Ovary (tissue), 9 donors: ENCODE measurements around the gene DLAT. TPM values are rescaled to one million over a fixed set of nuclear protein-coding genes. Genes with fewer than 3 reads are reported as not detected.
"Not testable (repeated sequence)": the region's sequence is repeated elsewhere in the genome, so short reads cannot be mapped to it uniquely, and the experiment has no call there.

ENCODE experiments used
- DNase-seq, 5 donors: peaks; one replicate each; pipeline ENCODE4 v3.0.0-alpha.2; 2019 to 2020
- H3K27ac ChIP-seq, 2 donors: fragments of 200-600 bp; one replicate each; pipeline versions ENCODE4 v1.5.1 to v1.8.0; 2019 to 2022
- H3K27me3 ChIP-seq: fragments of 200-600 bp; one replicate; pipeline ENCODE4 v1.8.0; 2022
- H3K36me3 ChIP-seq: fragments of 200-600 bp; sonication (generic); one replicate; pipeline ENCODE4 v1.5.1; 2019
- H3K4me1 ChIP-seq: one replicate; pipeline ENCODE4 v1.8.1; 2013; ENCODE audit warnings: mild to moderate bottlenecking, moderate library complexity; ENCODE audit not compliant: insufficient read depth
- H3K4me3 ChIP-seq: fragments of 200-600 bp; sonication (generic); one replicate; pipeline ENCODE4 v1.5.1; 2017
- H3K9me3 ChIP-seq, 2 donors: fragments of 200-600 bp in 1 of 2; sonication (generic) in 1 of 2; one replicate each; pipeline versions ENCODE4 v1.5.1 to v1.8.1; 2013 to 2019; ENCODE audit warnings: mild to moderate bottlenecking in 1 of 2, moderate library complexity in 1 of 2
- EP300 ChIP-seq: sonication (generic); formaldehyde crosslinking; IDR thresholded peaks from one replicate; pipeline ENCODE4 v1.6.1; 2017; ENCODE audit warnings: antibody characterized with exemption
- POLR2A ChIP-seq: fragments of 450-650 bp; IDR thresholded peaks from one replicate; pipeline ENCODE4 v1.6.1; 2017; ENCODE audit warnings: antibody characterized with exemption, mild to moderate bottlenecking, moderate library complexity
- WGBS, 3 donors: extraction: QIAGEN DNeasy Blood & Tissue Kit in 1 of 3; methylation state at CpG; one replicate each; pipeline versions ENCODE4 v1.1.5 to v1.1.7; 2013 to 2017; 5-methylcytosine and 5-hydroxymethylcytosine counted together
- intact Hi-C, 4 donors: fragments of 100-400 bp; cut with DNase I; formaldehyde crosslinking; loops; one replicate each; pipeline versions ENCODE4 v1.11.0 to v1.15.1; 2022 to 2023
- polyA plus RNA-seq, 2 donors: library from polyadenylated mRNA; stranded (reverse); fragments of 200-250 nt in 1 of 2; fragments of 350-450 nt in 1 of 2; fragmentation: Illumina TruSeq in 1 of 2; extraction: RNeasy Lipid Tissue Mini Kit (QIAGEN cat#74804) in 1 of 2; gene quantifications; one replicate each; pipeline ENCODE4 v1.2.3, GENCODE V29; 2013 to 2014
- total RNA-seq, 7 donors: library from RNA; depleted of rRNA in 2 of 7; stranded (reverse); fragments of >200 nt in 2 of 7; fragmentation: NEBNext Ultra II Directional in 3 of 7; extraction: Animal tissue kit (Norgen Biotek cat#: 25700) in 3 of 7; gene quantifications; one replicate each; pipeline versions ENCODE4 v1.1.0 to v1.2.4, GENCODE V29; 2016 to 2023
- TF ChIP-seq, protein P1 (sequence below), 3 donors: fragments of 450-650 bp in 2 of 3; fragments of 200-600 bp in 1 of 3; IDR thresholded peaks; one replicate each; pipeline versions ENCODE4 v1.5.1 to v1.8.0; 2016 to 2022; ENCODE audit warnings: antibody characterized with exemption in 3 of 3, mild to moderate bottlenecking in 1 of 3
- donor health status: DM: no; HTN: no; CAD: no; lungs with moderate emphysema.
- donor health status: DM: no; HTN: no; CAD: no.
- donor health status: Bipolar disorder and iron deficiency.
- donor health status: DM: yes; HTN: yes; CAD: no.
- donor health status: DM: no; HTN: no; CAD: no.
- donor health status: DM: yes; HTN: yes; CAD: no.

The DLAT gene
- total and polyA plus RNA-seq, 9 donors: 10.8 to 27.8 (median 19.9) TPM

DNA sequence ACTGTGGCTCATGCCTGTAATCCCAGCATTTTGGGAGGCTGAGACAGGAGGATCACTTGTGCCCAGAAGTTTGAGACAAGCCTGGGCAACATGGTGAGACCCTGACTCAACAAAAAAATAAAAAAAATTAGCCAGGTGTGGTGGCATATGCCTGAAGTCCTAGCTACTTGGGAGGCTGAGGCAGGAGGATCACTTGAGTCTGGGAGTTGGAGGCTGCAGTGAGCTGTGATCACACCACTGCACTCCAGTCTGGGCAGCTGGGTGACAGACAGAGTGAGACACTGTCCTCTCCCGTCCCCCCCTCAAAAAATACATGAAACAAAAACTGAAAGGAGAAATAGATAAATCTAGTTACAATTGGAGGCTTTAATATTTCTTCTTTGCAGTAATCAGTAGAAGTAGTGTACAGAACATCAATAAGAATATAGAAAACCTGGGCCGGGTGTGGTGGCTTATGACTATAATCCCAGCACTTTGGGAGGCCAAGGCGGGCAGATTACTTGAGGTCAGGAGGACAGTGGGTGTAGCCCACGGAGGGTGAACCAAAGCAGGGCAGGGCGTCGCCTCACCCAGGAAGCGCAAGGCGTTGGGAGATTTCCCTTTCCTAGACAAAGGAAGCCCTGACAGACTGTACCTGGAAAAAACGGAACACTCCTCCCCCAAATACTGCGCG, 19.6 kb upstream of the DLAT start:
- Histone ChIP-seq H3K27ac (no peak overlapping the region), H3K36me3 (no peaks in the 10 kb centered on the region), H3K27me3 (no peaks in the 10 kb centered on the region), H3K4me3 (no peak overlapping the region), H3K9me3 (no peaks in the 10 kb centered on the region), H3K4me1 (no peaks in the 10 kb centered on the region)
- no peak for DNase-seq
- intact Hi-C loops: no loop called here
- 88 to 93% (median 91%) methylated on average over 11 of the region's 11 CpGs for WGBS, 3 donors
- no peak for TF ChIP-seq EP300
- TF ChIP-seq, protein P1, sequence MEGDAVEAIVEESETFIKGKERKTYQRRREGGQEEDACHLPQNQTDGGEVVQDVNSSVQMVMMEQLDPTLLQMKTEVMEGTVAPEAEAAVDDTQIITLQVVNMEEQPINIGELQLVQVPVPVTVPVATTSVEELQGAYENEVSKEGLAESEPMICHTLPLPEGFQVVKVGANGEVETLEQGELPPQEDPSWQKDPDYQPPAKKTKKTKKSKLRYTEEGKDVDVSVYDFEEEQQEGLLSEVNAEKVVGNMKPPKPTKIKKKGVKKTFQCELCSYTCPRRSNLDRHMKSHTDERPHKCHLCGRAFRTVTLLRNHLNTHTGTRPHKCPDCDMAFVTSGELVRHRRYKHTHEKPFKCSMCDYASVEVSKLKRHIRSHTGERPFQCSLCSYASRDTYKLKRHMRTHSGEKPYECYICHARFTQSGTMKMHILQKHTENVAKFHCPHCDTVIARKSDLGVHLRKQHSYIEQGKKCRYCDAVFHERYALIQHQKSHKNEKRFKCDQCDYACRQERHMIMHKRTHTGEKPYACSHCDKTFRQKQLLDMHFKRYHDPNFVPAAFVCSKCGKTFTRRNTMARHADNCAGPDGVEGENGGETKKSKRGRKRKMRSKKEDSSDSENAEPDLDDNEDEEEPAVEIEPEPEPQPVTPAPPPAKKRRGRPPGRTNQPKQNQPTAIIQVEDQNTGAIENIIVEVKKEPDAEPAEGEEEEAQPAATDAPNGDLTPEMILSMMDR (IDR thresholded peaks at IDR 0.05): no peak

DNA sequence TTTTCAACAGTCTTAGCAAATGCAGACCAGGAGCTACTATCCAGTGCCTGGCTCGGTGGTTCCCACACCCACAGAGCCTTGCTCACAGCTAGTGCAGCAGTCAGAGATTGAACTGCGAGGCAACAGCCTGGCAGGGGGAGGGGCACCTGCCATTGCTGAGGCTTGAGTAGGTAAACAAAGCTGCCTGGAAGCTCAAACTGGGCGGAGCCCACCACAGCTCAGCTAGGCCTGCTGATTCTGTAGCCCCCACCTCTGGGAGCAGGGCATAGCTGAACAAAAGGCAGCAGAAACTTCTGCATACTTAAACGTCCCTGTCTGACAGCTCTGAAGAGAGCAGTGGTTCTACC, 19.1 kb upstream of the DLAT start:
- H3K4me3 ChIP-seq, H3K27ac ChIP-seq, intact Hi-C loops, H3K9me3 ChIP-seq, H3K27me3 ChIP-seq, H3K4me1 ChIP-seq, DNase-seq, H3K36me3 ChIP-seq: not testable (repeated sequence)
- 86 to 94% (median 89%) methylated on average over 4 of the region's 4 CpGs for WGBS, 3 donors

DNA sequence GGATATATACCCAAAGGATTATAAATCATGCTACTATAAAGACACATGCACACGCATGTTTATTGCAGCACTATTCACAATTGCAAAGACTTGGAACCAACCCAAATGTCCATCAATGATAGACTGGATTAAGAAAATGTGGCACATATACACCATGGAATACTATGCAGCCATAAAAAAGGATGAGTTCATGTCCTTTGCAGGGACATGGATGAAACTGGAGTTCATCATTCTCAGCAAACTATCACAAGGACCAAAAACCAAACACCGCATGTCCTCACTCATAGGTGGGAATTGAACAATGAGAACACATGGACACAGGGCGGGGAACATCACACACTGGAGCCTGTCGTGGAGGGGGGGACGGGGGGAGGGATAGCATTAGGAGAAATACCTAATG, 13.8 kb upstream of the DLAT start:
- 88 to 95% (median 91%) methylated on average over 5 of the region's 5 CpGs for WGBS, 3 donors
- H3K4me3 ChIP-seq, H3K4me1 ChIP-seq, intact Hi-C loops, DNase-seq, H3K9me3 ChIP-seq, H3K27me3 ChIP-seq, H3K27ac ChIP-seq, H3K36me3 ChIP-seq: not testable (repeated sequence)

GRCh38 chr11:112012874-112013273, 12.3 kb upstream of the DLAT start:
- H3K27me3 ChIP-seq: no peaks in the 10 kb centered on the region
- H3K4me3 ChIP-seq: no peak overlapping the region
- TF ChIP-seq EP300 (no peak), POLR2A (no peak)
- TF ChIP-seq, protein P1 (IDR thresholded peaks at IDR 0.05): no peak
- no peaks in the 10 kb centered on the region for H3K36me3 ChIP-seq
- 74 to 80% (median 74%) methylated on average over 4 of the region's 4 CpGs for WGBS, 3 donors
- H3K4me1 ChIP-seq: no peaks in the 10 kb centered on the region
- H3K27ac ChIP-seq: no peak overlapping the region
- intact Hi-C loops: no loop called here
- no peaks in the 10 kb centered on the region for H3K9me3 ChIP-seq
- DNase-seq: no peak

DNA sequence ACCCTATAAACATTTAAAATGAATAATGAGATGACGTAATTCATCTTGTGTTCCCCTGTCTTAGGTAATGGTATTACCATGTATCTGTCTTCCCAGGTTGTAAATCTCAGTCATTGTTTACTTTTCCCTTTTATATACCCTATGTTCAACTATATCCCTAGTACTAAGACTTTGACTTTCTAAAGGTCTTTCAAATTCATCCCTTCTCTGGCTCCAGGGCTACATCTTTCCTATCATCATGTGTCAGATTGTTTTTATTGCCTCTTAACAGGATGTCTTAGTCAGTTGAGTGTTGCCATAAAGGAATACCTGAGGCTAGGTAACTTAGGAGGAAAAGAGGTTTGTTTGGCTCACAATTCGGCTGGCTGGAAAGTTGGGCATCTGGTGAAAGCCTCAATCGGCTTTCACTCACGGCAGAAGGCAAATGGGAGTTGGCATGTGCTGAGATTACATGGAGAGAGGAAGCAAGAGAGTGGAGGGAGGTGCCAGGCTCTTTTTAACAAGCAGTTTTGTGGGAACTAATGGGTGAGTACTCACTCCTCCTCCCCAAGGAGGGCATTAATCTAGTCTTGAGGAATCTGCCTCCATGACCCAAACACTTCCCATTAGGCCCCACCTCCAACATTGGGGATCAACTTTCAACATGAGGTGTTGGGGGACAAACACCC, 11.6 kb upstream of the DLAT start:
- H3K27me3 ChIP-seq: no peaks in the 10 kb centered on the region
- H3K36me3 ChIP-seq: no peaks in the 10 kb centered on the region
- no peak overlapping the region for H3K4me3 ChIP-seq
- H3K9me3 ChIP-seq: no peaks in the 10 kb centered on the region
- TF ChIP-seq, protein P1 (IDR thresholded peaks at IDR 0.05): no peak
- TF ChIP-seq EP300 (no peak), POLR2A (no peak)
- WGBS, 3 donors: 83 to 94% (median 86%) methylated on average over 4 of the region's 4 CpGs
- H3K27ac ChIP-seq: no peak overlapping the region
- intact Hi-C loops: no loop called here
- DNase-seq: no peak
- H3K4me1 ChIP-seq: no peaks in the 10 kb centered on the region
